ENCODE results near the gene NPPA.

The NPPA gene

DNA sequence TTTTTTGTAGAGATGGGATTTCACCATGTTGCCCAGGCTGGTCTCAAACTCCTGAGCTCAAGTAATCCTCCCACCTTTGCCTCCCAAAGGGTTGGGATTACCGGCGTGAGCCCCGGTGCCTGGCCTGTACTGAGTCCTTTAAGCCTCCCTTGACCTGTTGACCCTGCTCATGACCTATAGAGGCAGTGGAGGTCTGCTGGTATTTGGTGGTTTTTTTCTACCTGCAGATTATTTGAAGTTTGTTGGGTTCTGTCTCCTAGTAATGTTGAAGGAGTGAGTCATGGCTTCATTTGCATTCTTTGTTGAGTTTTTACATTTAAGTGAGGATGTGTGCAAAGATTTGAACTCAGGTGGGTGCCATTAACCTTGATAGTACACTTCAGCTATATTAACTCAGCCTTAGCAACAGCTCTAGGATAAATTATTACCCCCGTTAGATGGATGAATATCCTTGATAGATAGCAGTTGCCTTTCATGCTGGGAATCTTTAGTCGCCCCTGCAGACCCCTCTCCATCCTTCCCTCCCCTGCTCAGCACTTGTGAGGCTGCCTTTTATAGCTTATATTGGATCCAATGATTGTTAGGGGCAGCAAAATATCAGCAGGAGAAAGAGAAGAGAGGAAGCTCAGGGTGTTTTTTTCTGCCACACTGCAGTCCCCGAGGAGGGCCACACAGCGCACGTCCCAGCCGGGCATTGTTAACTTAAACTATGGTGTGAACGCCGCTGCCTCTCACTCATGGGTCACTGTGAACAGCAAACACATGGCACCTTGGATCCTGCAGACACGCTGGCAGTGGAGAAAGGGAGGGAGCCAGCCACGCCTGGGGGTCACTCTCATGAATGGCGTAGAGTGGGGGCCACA lies 26.0 kb upstream of the NPPA start:
- Histone ChIP-seq H3K4me1 (ENCODE audit: insufficient read depth, insufficient read length) (peaks cover 2% of the 10 kb centered on the region), H3K36me3 (ENCODE audit: insufficient read depth, insufficient read length, low read length) (no peaks in the 10 kb centered on the region), H3K27me3 (ENCODE audit: insufficient read depth, insufficient read length) (no peaks in the 10 kb centered on the region), H3K9me3 (ENCODE audit: insufficient read depth, low read length) (no peaks in the 10 kb centered on the region), H3K9ac (ENCODE audit: insufficient read length, low read depth) (no peak overlapping the region), H3K4me3 (ENCODE audit: insufficient read length, low read depth) (no peak overlapping the region)
- TF ChIP-seq ZNF274 (IDR thresholded peaks at IDR 0.05; ENCODE audit: low read depth, low read length) (no peak), YY1 (IDR thresholded peaks at IDR 0.05; ENCODE audit: insufficient read depth, insufficient read length) (no peak), SUZ12 (IDR thresholded peaks at IDR 0.05; ENCODE audit: extremely low read depth, insufficient read depth, insufficient read length) (no peak)
- DNase-seq (ENCODE audit: low read depth, low spot score): no peak

DNA sequence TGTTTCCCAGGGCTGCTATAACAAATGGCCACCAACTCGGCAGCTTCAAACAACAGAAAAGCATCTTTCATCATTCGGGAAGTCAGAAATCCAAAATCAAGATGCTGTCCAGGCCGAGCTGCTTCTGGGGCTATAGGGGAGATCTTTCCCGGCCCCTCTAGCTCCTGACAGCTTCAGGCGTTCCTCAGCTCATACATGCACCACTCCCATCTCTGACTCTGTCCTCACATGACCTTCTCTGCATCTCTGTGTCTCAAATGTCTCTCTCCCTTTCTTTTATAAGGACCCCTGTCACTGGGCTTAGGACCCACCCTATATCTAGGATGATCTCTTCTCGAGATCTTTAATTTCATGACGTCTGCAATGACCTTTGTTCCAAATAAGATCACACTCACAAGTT lies 25.0 kb upstream of the NPPA start:
- no peak overlapping the region for H3K9ac ChIP-seq (ENCODE audit: insufficient read length, low read depth)
- no peaks in the 10 kb centered on the region for H3K27me3 ChIP-seq (ENCODE audit: insufficient read depth, insufficient read length)
- no peak overlapping the region for H3K4me3 ChIP-seq (ENCODE audit: insufficient read length, low read depth)
- H3K36me3 ChIP-seq (ENCODE audit: insufficient read depth, insufficient read length, low read length): no peaks in the 10 kb centered on the region
- H3K4me1 ChIP-seq (ENCODE audit: insufficient read depth, insufficient read length): peaks cover 2% of the 10 kb centered on the region
- DNase-seq (ENCODE audit: low read depth, low spot score): no peak
- no peak for TF ChIP-seq SUZ12 (IDR thresholded peaks at IDR 0.05; ENCODE audit: extremely low read depth, insufficient read depth, insufficient read length)
- no peak for TF ChIP-seq ZNF274 (IDR thresholded peaks at IDR 0.05; ENCODE audit: low read depth, low read length)
- no peak for TF ChIP-seq YY1 (IDR thresholded peaks at IDR 0.05; ENCODE audit: insufficient read depth, insufficient read length)
- no peaks in the 10 kb centered on the region for H3K9me3 ChIP-seq (ENCODE audit: insufficient read depth, low read length)

DNA sequence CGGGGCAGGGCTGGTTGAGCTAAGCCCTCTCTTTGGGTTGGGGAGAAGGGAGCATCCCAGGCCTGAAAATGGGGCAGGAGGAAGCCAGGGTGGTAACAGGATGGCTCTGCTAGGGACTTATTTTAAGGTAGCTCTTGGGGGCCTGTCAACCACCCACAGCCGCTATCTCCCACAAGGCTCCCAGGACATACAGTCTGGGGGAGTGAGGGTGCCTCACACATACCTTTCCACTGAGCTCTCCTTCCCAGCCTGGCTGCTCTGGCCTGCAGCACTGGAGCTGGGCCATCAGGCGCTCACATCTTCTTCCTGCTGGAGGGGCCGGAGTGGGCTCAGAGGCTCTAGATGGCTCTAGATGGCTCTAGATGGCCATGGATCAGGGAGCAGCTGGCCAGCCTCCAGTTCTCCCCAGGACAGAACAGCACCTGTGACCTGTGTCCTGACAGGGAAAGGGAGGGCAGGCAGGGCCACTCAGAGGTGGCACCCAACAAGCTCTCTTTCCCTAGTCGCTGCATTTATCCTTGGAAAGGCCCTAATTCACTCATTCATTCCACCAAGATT lies 22.1 kb upstream of the NPPA start:
- no peak overlapping the region for H3K9ac ChIP-seq (ENCODE audit: insufficient read length, low read depth)
- H3K36me3 ChIP-seq (ENCODE audit: insufficient read depth, insufficient read length, low read length): no peaks in the 10 kb centered on the region
- H3K27me3 ChIP-seq (ENCODE audit: insufficient read depth, insufficient read length): no peaks in the 10 kb centered on the region
- no peak for DNase-seq (ENCODE audit: low read depth, low spot score)
- H3K4me3 ChIP-seq (ENCODE audit: insufficient read length, low read depth): no peak overlapping the region
- TF ChIP-seq SUZ12 (IDR thresholded peaks at IDR 0.05; ENCODE audit: extremely low read depth, insufficient read depth, insufficient read length) (no peak), YY1 (IDR thresholded peaks at IDR 0.05; ENCODE audit: insufficient read depth, insufficient read length) (no peak)
- no peaks in the 10 kb centered on the region for H3K9me3 ChIP-seq (ENCODE audit: insufficient read depth, low read length)
- H3K4me1 ChIP-seq (ENCODE audit: insufficient read depth, insufficient read length): no peaks in the 10 kb centered on the region

DNA sequence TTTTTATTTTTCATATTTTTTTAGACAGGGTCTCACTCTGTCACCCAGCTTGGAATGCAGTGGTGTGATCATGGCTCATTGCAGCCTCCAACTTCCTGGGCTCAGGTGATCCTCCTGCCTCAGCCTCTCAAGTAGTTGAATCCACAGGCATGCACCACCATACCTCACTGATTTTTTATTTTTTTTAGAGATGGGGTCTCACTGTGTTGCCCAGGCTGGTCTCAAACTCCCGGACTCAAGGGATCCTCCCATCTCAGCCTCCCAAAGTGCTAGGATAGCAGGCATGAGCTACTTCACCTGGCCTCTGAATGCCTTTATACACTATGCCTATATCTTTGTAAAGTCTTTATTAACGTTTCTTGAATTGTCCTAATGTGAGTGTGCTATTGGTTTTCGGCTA lies 21.5 kb upstream of the NPPA start:
- Histone ChIP-seq H3K9me3 (ENCODE audit: insufficient read depth, low read length) (no peaks in the 10 kb centered on the region), H3K27me3 (ENCODE audit: insufficient read depth, insufficient read length) (no peaks in the 10 kb centered on the region), H3K9ac (ENCODE audit: insufficient read length, low read depth) (no peak overlapping the region), H3K4me3 (ENCODE audit: insufficient read length, low read depth) (no peak overlapping the region), H3K4me1 (ENCODE audit: insufficient read depth, insufficient read length) (no peaks in the 10 kb centered on the region), H3K36me3 (ENCODE audit: insufficient read depth, insufficient read length, low read length) (no peaks in the 10 kb centered on the region)
- TF ChIP-seq SUZ12 (IDR thresholded peaks at IDR 0.05; ENCODE audit: extremely low read depth, insufficient read depth, insufficient read length): no peak
- TF ChIP-seq ZNF274 (IDR thresholded peaks at IDR 0.05; ENCODE audit: low read depth, low read length): no peak
- TF ChIP-seq YY1 (IDR thresholded peaks at IDR 0.05; ENCODE audit: insufficient read depth, insufficient read length): no peak
- DNase-seq (ENCODE audit: low read depth, low spot score): no peak

DNA sequence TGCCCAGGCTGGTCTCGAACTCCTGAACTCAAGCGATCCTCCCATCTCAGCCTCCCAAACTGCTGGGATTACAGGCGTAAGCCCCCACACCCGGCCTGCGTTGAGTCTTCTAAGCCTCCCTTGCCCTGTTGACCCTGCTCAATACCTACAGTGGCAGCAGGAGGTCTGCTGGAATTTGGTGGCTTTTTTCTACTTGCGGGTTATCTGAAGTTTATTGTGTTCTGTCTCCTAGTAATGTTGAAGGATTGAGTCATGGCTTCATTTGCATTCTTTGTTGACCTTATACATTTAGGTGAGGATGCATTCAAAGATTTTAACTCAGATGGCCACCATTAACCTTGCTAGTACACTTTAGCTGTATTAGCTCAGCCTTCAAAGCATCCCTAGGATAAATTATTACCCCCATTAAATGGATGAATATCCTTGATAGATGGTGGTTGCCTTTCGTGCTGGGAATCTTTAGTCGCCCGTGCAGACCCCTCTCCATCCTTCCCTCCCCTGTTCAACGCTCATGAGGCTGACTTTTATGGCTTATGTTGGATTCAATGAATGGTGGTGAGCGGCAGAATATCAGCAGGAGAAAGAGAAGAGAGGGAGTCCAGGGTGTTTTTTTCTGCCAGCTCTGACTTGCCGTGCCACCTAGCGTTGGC lies 20.9 kb upstream of the NPPA start:
- DNase-seq (ENCODE audit: low read depth, low spot score): no peak
- H3K4me3 ChIP-seq (ENCODE audit: insufficient read length, low read depth): no peak overlapping the region
- TF ChIP-seq SUZ12 (IDR thresholded peaks at IDR 0.05; ENCODE audit: extremely low read depth, insufficient read depth, insufficient read length) (no peak), YY1 (IDR thresholded peaks at IDR 0.05; ENCODE audit: insufficient read depth, insufficient read length) (no peak), ZNF274 (IDR thresholded peaks at IDR 0.05; ENCODE audit: low read depth, low read length) (no peak)
- no peak overlapping the region for H3K9ac ChIP-seq (ENCODE audit: insufficient read length, low read depth)
- no peaks in the 10 kb centered on the region for H3K36me3 ChIP-seq (ENCODE audit: insufficient read depth, insufficient read length, low read length)
- no peaks in the 10 kb centered on the region for H3K27me3 ChIP-seq (ENCODE audit: insufficient read depth, insufficient read length)
- H3K9me3 ChIP-seq (ENCODE audit: insufficient read depth, low read length): no peaks in the 10 kb centered on the region
- H3K4me1 ChIP-seq (ENCODE audit: insufficient read depth, insufficient read length): no peaks in the 10 kb centered on the region

DNA sequence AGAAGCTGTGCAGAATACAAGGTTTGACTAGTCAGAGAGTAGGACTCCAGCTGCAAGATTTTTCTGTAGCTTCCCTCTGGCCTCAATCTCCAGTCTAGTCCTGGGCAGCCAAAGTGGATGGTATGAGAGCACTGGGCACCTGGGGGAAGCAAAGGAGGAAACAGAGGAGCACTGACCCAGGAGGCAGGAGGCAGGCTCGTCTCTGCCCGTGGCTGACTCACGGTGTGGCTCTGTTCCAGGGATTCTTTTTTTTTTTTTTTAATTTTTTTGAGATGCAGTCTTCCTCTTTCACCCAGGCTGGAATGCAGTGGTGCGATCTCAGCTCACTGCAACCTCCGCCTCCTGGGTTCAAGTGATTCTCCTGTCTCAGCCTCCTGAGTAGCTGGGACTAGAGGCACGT lies 15.3 kb upstream of the NPPA start:
- no peaks in the 10 kb centered on the region for H3K36me3 ChIP-seq (ENCODE audit: insufficient read depth, insufficient read length, low read length)
- H3K4me3 ChIP-seq (ENCODE audit: insufficient read length, low read depth): no peak overlapping the region
- H3K9ac ChIP-seq (ENCODE audit: insufficient read length, low read depth): no peak overlapping the region
- no peaks in the 10 kb centered on the region for H3K4me1 ChIP-seq (ENCODE audit: insufficient read depth, insufficient read length)
- DNase-seq (ENCODE audit: low read depth, low spot score): no peak
- H3K27me3 ChIP-seq (ENCODE audit: insufficient read depth, insufficient read length): peaks cover 39% of the 10 kb centered on the region
- no peak for TF ChIP-seq YY1 (IDR thresholded peaks at IDR 0.05; ENCODE audit: insufficient read depth, insufficient read length)
- TF ChIP-seq ZNF274 (IDR thresholded peaks at IDR 0.05; ENCODE audit: low read depth, low read length): no peak
- TF ChIP-seq SUZ12 (IDR thresholded peaks at IDR 0.05; ENCODE audit: extremely low read depth, insufficient read depth, insufficient read length): no peak
- no peaks in the 10 kb centered on the region for H3K9me3 ChIP-seq (ENCODE audit: insufficient read depth, low read length)

DNA sequence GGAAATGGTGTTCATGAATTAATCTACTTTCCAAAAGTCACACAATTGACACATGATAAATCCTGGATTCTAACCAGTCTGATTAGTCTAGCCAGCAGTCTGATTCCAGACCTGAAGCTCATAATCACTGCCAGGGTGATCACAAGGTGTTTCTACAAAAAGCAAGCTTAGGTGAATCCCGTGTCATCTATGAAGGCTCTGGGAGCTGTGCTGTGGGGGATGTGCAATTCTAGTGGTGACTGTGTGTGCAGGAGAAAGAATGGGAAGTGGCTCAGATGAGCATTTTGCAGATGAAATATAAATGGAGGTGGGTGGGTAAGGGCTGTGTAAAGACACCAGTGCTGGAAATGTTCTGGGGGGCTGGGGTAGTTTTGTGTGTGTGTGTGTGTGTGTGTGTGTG lies 13.0 kb upstream of the NPPA start:
- Histone ChIP-seq H3K9ac (ENCODE audit: insufficient read length, low read depth) (no peak overlapping the region), H3K9me3 (ENCODE audit: insufficient read depth, low read length) (no peaks in the 10 kb centered on the region), H3K4me3 (ENCODE audit: insufficient read length, low read depth) (no peak overlapping the region), H3K27me3 (ENCODE audit: insufficient read depth, insufficient read length) (peaks cover 44% of the 10 kb centered on the region), H3K4me1 (ENCODE audit: insufficient read depth, insufficient read length) (no peaks in the 10 kb centered on the region), H3K36me3 (ENCODE audit: insufficient read depth, insufficient read length, low read length) (peaks cover 4% of the 10 kb centered on the region)
- no peak for DNase-seq (ENCODE audit: low read depth, low spot score)
- TF ChIP-seq ZNF274 (IDR thresholded peaks at IDR 0.05; ENCODE audit: low read depth, low read length) (no peak), YY1 (IDR thresholded peaks at IDR 0.05; ENCODE audit: insufficient read depth, insufficient read length) (no peak)

All from NT2/D1 (cell line).